Heart left ventricle (tissue), 13 donors: ENCODE results near the gene TP53I3.

ENCODE experiments used
- POLR2A ChIP-seq, 2 donors: fragments of 450-650 bp; IDR thresholded peaks; one replicate each; pipeline ENCODE4 v1.6.1; 2017; ENCODE audit warnings: antibody characterized with exemption in 2 of 2, mild to moderate bottlenecking in 2 of 2, moderate library complexity in 2 of 2
- TF ChIP-seq, protein P1 (sequence below), 12 donors: fragments of 200-600 bp; sonication (generic) in 4 of 12; IDR thresholded peaks; one replicate each; pipeline versions ENCODE4 v1.5.0 to v1.8.0; 2018 to 2022; ENCODE audit warnings: antibody characterized with exemption in 12 of 12, mild to moderate bottlenecking in 5 of 12
- donor health status: ischemic (EF 13 %, LVEDD 7.1; RV severe dilation, severe dysfunction).
- donor health status: DM: no; HTN: yes; CAD: no.
- donor health status: DM: no; HTN: no; CAD: no.
- donor health status: ischemic (EF 25% LVEDD 6.9; RV normal size, moderate dysfunction).
- donor health status: ischemic (EF 25% LVEDD 5.7; RV mildly dilated, moderate dysfunction).
- donor health status: ischemic (EF 35%, LVEDD 5.7; RV mildly dilated, moderate dysfunction).
- donor health status: nonischemic (EF 11% LVEDD 7.7; RV severe dilation, severe dysfunction).
- donor health status: DM: yes; HTN: yes; CAD: no.
- donor health status: PGD.
- donor health status: ischemic (EF 29% LVEDD 5.4; RV normal size, mild dysfunction).
- donor health status: nonischemic (EF 23%, LVEDD 6.1; RV moderate dilation, normal function).

GRCh38 chr2:24055750-24056149 is 28.9 kb downstream of the TP53I3 start:
- TF ChIP-seq, protein P1, sequence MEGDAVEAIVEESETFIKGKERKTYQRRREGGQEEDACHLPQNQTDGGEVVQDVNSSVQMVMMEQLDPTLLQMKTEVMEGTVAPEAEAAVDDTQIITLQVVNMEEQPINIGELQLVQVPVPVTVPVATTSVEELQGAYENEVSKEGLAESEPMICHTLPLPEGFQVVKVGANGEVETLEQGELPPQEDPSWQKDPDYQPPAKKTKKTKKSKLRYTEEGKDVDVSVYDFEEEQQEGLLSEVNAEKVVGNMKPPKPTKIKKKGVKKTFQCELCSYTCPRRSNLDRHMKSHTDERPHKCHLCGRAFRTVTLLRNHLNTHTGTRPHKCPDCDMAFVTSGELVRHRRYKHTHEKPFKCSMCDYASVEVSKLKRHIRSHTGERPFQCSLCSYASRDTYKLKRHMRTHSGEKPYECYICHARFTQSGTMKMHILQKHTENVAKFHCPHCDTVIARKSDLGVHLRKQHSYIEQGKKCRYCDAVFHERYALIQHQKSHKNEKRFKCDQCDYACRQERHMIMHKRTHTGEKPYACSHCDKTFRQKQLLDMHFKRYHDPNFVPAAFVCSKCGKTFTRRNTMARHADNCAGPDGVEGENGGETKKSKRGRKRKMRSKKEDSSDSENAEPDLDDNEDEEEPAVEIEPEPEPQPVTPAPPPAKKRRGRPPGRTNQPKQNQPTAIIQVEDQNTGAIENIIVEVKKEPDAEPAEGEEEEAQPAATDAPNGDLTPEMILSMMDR (IDR thresholded peaks at IDR 0.05), result no peak
- no peak for TF ChIP-seq POLR2A (IDR thresholded peaks at IDR 0.05)
